Measurements from ENCODE around the gene COQ8A. TPM values are rescaled to one million over a fixed set of nuclear protein-coding genes. Genes with fewer than 3 reads are reported as not detected.

Gene COQ8A
- total RNA-seq, 1 donor from 2014 or later: 20.7 TPM

GRCh38 chr1:226973371-226973897 lies 33.3 kb downstream of the COQ8A start:
- no peak for DNase-seq (ENCODE audit: low read depth in 2 of 2)

GRCh38 chr1:226973898-226974543 lies 33.9 kb downstream of the COQ8A start:
- no peak for DNase-seq (ENCODE audit: low read depth in 2 of 2)

- no peak for DNase-seq (ENCODE audit: low read depth in 2 of 2)
These were observed 34.6 kb downstream of the COQ8A start for GRCh38 chr1:226974544-226975258.

- no peak for DNase-seq (ENCODE audit: low read depth in 2 of 2)
These were observed 35.5 kb downstream of the COQ8A start for GRCh38 chr1:226975259-226976250.

GRCh38 chr1:226976276-226976977 lies 36.3 kb downstream of the COQ8A start:
- DNase-seq (ENCODE audit: low read depth in 2 of 2): no peak

GRCh38 chr1:226976978-226977642 lies 37.0 kb downstream of the COQ8A start:
- DNase-seq (ENCODE audit: low read depth in 2 of 2): no peak

GRCh38 chr1:226977643-226978431 lies 37.7 kb downstream of the COQ8A start:
- DNase-seq (ENCODE audit: low read depth in 2 of 2): no peak

- DNase-seq (ENCODE audit: low read depth in 2 of 2): no peak
These were observed 38.5 kb downstream of the COQ8A start for GRCh38 chr1:226978432-226979114.

GRCh38 chr1:226979115-226979516 lies 39.0 kb downstream of the COQ8A start:
- no peak for DNase-seq (ENCODE audit: low read depth in 2 of 2)

- DNase-seq (ENCODE audit: low read depth in 2 of 2): no peak
These were observed 39.5 kb downstream of the COQ8A start for GRCh38 chr1:226979517-226980121.

- DNase-seq (ENCODE audit: low read depth in 2 of 2): no peak
These were observed 40.0 kb downstream of the COQ8A start for GRCh38 chr1:226980122-226980560.

GRCh38 chr1:226980565-226981385 lies 40.7 kb downstream of the COQ8A start:
- DNase-seq (ENCODE audit: low read depth in 2 of 2): no peak

- no peak for DNase-seq (ENCODE audit: low read depth in 2 of 2)
These were observed 41.3 kb downstream of the COQ8A start for GRCh38 chr1:226981386-226981817.

GRCh38 chr1:226981838-226982237 lies 41.7 kb downstream of the COQ8A start:
- no peak for DNase-seq (ENCODE audit: low read depth in 2 of 2)

GRCh38 chr1:226982451-226983177 lies 42.5 kb downstream of the COQ8A start:
- no peak for DNase-seq (ENCODE audit: low read depth in 2 of 2)

GRCh38 chr1:226983247-226983991 lies 43.3 kb downstream of the COQ8A start:
- no peak for DNase-seq (ENCODE audit: low read depth in 2 of 2)

All from dermis microvascular lymphatic vessel endothelial cell (primary cell).